GM12873 (cell line): Measurements from ENCODE around the gene REXO4.

Experiments used
- TF ChIP-seq, protein P1 (sequence below): IDR thresholded peaks from 2 replicates; pipeline ENCODE4 v1.5.1; 2012; ENCODE audit warnings: low read depth, mild to moderate bottlenecking, moderate library complexity, low read length, control low read depth; ENCODE audit not compliant: insufficient read depth; ENCODE audit errors: missing control alignments

Gene REXO4

DNA sequence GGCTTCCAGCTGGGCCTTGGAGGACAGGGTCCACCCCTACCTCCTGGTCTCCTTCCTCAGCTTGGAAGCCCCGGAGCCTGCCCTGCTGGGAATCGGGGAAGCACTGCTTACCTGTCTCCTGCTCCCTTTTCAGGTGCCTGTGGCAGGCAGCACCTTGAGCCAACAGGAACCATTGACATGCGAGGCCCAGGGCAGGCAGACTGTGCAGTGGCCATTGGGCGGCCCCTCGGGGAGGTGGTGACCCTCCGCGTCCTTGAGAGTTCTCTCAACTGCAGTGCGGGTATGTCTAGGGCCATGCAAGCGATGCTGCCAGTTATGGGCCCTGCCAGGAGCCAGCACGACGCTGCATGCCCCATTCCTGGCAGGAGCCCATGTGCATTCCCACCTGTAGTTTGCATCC lies 38.1 kb upstream of the REXO4 start:
- TF ChIP-seq, protein P1, sequence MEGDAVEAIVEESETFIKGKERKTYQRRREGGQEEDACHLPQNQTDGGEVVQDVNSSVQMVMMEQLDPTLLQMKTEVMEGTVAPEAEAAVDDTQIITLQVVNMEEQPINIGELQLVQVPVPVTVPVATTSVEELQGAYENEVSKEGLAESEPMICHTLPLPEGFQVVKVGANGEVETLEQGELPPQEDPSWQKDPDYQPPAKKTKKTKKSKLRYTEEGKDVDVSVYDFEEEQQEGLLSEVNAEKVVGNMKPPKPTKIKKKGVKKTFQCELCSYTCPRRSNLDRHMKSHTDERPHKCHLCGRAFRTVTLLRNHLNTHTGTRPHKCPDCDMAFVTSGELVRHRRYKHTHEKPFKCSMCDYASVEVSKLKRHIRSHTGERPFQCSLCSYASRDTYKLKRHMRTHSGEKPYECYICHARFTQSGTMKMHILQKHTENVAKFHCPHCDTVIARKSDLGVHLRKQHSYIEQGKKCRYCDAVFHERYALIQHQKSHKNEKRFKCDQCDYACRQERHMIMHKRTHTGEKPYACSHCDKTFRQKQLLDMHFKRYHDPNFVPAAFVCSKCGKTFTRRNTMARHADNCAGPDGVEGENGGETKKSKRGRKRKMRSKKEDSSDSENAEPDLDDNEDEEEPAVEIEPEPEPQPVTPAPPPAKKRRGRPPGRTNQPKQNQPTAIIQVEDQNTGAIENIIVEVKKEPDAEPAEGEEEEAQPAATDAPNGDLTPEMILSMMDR, result no peak

DNA sequence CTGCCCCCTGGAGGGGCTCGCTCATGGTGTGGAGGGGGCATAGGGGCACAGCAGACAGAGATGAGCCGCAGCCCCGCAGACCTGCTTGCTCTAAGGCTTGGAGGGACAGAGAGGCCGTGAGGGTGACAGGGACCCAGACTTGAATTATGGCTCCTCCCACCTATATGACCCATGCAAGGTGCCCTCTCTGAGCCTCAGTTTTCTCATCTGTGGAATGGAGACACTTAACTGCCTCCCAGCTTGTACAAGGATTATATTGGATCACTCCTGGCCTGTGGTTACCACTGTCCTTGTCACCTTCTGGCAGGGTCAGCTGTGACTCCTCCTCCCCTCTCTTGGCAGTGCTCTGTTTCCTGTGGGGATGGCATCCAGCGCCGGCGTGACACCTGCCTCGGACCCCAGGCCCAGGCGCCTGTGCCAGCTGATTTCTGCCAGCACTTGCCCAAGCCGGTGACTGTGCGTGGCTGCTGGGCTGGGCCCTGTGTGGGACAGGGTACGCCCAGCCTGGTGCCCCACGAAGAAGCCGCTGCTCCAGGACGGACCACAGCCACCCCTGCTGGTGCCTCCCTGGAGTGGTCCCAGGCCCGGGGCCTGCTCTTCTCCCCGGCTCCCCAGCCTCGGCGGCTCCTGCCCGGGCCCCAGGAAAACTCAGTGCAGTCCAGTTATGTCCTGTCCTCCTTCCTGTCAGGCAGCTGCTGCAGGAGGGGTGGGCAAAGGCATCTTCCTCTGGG lies 37.3 kb upstream of the REXO4 start:
- TF ChIP-seq, protein P1, result no peak

DNA sequence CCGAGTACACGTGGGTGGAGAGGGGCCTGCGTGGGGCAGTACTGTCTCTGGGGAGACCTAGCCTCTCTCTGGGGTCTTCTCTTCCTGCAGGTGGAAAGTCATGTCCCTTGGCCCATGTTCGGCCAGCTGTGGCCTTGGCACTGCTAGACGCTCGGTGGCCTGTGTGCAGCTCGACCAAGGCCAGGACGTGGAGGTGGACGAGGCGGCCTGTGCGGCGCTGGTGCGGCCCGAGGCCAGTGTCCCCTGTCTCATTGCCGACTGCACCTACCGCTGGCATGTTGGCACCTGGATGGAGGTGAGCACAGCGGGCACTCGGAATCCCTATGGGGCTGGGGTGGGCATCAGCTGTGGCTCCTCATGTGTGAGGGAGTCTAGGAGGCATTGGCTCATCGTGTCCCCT lies 36.5 kb upstream of the REXO4 start:
- TF ChIP-seq, protein P1, result no peak

DNA sequence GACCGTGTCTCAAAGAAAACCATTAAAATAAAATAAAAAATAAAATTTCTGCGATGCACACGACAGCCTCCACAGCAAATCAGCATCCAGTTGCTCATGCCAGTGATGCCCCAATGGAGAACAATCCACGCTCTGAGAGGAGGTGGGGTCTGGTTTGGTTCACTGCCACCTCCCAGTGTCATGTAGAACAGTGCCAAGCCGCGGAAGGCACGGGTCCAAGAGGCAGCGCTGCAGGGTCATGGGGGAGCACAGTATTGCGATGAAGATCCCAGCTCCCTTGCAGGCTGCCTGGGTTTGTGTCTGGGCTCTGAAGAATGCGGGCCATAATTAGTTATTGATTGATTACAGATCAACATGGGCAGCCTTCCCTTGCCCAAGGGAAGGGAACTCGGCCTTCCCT lies 35.8 kb upstream of the REXO4 start:
- TF ChIP-seq, protein P1, result no peak

DNA sequence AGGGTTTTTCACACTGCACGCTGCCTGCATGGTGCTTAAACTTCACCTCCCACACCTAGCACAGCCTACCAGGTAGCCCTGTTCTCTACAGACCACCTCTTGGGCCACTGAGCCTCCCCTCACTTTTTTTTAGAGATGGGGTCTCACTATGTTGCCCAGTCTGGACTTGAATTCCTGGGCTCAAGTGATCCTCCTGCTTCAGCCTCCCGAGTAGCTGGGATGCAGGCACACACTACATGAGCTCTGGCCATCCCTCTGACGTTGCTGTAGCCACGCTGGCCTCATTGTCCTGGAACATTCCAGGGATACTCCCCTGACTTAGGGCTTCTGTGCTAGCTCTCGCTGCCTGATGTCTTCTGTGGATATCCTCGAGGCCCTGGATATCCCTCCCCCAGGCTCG lies 34.8 kb upstream of the REXO4 start:
- TF ChIP-seq, protein P1, result no peak

DNA sequence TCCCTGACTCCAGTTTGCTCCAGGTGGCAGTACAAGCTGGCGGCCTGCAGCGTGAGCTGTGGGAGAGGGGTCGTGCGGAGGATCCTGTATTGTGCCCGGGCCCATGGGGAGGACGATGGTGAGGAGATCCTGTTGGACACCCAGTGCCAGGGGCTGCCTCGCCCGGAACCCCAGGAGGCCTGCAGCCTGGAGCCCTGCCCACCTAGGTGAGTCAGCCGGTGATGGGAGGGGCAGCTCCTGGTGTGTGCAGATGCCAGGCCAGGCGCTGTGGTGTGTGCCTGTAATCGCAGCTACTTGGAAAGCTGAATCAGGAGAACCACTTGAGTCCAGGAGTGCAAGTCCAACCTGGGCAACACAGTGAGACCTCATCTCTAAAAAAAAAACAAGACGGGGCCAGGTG lies 31.9 kb upstream of the REXO4 start:
- TF ChIP-seq, protein P1, result no peak

DNA sequence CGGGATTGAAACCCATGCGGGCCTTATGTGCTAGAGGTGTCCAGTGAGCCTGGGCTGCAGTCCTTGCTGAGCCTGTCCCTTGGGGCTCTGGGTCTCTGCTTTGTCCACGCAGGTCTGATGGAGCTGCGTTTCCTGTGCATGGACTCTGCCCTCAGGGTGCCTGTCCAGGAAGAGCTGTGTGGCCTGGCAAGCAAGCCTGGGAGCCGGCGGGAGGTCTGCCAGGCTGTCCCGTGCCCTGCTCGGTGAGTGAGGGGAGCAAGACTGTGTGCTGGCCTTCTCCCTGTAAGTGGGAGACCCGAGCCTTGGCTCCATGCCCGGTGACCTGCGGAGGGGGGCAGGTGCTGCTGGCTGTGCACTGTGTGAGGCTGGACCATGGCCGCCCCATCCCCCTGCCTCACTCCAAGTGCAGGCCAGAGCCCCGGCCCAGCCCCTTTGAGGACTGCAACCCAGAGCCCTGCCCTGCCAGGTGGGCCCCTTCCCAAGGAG lies 30.7 kb upstream of the REXO4 start:
- TF ChIP-seq, protein P1, result no peak
